ENCODE measurements around the gene TECTA.

Gene TECTA

GRCh38 chr11:121240650-121241303 is 139.7 kb downstream of the TECTA start:
- Histone ChIP-seq H3K27ac (no peak overlapping the region), H3K9me3 (no peaks in the 10 kb centered on the region), H3K4me1 (no peaks in the 10 kb centered on the region), H3K27me3 (peaks cover 0 to 10% of the 10 kb centered on the region in 2 donors), H3K36me3 (no peaks in the 10 kb centered on the region), H3K4me3 (no peak overlapping the region)
- TF ChIP-seq CTCF (IDR thresholded peaks at IDR 0.05) = no peak
- no peak for DNase-seq
- intact Hi-C loops (cut with DNase I; ENCODE audit: low total_unique reads) = loop anchor here (10.0 kb wide), 1 partner anchor 354 kb away; no protein-coding TSS in a partner anchor

All from tibial artery (tissue), 4 donors.